ENCODE measurements around the gene DUSP10.

GRCh38 chr1:221743416-221744208, 1.7 kb upstream of the DUSP10 start:
- no peak for TF ChIP-seq CTCF (IDR thresholded peaks at IDR 0.05)
- no peak for TF ChIP-seq EZH2 (IDR thresholded peaks at IDR 0.05; ENCODE audit: borderline replicate concordance, insufficient read depth, low read depth, low read length, poor library complexity, severe bottlenecking)

Measured in B cell (primary cell).